ENCODE data around the gene SPPL2B.

Gene SPPL2B

DNA sequence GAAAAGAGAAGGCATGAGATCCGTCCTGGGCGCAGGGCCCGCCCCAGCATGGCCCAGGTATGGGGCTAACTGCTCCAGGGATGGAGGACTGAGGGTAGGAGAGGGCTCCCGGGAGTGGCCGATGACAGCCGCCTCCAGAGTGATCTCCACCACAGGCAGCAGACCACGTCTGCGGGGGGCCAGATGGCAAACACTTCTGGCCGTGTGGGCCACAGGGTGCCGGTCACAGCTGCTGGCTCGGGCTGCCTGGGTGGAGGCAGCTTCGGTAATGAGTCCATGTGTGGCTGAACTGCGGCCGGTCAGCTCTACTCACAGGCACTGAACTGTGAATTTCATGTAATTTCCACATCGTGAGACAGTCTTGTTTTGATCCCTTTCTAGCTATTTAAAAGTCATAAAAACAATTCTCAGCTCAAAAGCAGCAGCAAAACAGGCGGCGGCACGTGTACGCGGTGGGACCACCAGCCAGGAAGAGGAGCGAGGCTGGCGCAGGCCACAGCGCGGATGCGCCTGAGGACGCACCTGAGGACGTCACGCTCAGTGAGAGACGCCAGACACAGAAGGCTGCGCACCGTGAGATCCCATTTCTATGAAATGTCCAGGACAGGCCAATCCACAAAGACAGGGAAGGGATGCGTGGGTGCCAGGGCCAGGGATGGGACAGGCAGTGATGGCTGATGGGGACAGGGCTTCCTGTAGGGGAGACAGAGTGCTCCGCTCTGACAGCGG is 4.1 kb upstream of the SPPL2B start:
- no peak for DNase-seq

DNA sequence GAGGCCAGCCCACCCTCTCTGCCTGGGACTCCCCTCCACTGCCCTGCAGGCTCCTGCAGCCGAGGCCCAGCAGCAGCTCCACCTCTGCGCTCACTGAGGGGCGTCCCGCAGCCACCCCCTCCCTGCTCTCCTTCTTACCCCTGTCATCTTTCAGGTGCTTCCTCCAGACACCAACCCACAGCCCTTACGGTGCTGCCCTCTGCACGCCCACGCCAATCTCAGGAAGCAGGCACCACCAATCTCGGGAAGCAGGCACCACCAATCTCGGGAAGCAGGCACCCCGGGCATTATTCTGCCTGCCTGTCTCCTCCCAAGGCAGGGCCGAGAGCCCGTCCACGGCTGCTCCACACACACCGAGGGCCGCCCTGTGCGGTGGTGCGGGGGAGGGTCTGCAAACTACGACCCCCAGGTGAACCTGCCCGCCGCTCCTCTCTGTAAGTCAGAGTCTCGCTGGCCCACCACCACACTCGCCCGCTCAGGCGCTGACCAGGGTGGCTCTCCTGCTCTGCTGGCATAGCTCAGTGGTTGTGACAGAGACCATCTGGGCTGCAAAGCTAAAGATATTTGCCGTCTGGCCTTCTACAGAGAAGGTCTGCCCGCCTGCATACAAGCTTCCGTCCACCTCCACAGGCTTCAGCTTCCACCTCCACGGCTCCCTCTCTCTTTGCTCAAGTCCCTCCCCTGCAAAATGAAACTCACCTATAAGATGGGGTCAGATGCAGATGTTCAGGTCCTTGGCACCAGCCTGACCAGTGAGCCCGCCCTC is 3.0 kb upstream of the SPPL2B start:
- no peak for DNase-seq

DNA sequence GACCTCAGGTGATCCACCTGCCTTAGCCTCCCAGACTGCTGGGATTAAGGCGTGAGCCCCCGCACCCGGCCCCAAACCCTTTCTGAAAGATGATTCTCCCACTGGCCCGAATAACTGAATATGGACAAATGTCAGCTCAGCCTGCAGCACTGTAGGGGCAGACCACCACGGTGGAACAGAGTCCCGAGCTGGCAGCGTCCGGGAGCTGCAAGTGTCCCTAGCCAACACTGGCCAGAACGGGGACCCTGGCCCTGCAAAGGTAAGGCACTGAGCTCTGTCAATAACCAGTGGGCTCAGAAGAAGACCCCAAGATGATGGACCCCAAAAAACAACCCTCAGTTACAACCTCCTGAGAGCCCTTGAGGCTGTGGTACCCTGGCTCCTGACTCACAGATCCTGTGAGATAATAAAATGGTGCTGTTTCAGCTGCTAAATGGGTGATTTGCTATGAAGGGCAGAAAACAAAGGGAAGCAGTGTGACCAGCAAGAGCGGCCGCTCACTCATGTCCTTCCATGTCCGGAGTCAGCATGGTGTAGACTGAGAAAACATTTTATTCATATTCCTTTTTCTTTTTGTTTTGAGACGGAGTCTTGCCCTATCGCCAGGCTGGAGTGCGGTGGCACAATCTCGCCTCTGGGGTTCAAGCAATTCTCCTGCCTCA is 1.7 kb upstream of the SPPL2B start:
- DNase-seq, result no peak

DNA sequence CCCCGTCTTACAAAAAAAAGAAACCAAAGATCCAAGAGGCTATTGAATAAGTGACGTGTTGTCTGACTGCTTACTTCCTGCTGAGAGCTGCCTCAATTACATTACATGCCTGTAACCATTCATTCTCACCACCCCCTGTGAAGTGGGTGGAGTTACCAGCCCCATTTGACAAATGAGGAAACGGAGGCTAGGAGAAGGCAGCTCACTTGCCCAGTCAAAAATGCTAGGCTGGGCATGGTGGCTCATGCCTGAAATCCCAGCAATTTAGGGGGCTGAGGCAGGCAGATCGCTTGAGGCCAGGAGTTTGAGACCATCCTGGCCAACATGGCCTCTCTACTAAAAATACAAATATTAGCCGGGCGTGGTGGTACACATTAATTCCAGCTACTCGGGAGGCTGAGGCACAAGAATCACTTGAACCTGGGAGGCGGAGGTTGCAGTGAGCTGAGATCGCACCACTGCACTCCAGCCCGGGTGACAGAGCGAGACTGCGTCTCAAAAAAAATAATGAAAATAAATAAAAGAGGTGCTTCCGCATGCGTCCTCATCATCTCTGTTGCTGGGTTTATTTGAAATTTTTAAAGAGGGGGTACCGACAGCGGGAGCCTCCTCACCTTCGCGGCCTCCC is 597 bp upstream of the SPPL2B start:
- DNase-seq, result no peak

- no peak for DNase-seq
Observed at GRCh38 chr19:2329149-2329478, 630 bp downstream of the SPPL2B start.

- no peak for DNase-seq
Observed at GRCh38 chr19:2329501-2329916, 1.0 kb downstream of the SPPL2B start.

GRCh38 chr19:2330255-2330631 is 1.8 kb downstream of the SPPL2B start:
- no peak for DNase-seq

DNA sequence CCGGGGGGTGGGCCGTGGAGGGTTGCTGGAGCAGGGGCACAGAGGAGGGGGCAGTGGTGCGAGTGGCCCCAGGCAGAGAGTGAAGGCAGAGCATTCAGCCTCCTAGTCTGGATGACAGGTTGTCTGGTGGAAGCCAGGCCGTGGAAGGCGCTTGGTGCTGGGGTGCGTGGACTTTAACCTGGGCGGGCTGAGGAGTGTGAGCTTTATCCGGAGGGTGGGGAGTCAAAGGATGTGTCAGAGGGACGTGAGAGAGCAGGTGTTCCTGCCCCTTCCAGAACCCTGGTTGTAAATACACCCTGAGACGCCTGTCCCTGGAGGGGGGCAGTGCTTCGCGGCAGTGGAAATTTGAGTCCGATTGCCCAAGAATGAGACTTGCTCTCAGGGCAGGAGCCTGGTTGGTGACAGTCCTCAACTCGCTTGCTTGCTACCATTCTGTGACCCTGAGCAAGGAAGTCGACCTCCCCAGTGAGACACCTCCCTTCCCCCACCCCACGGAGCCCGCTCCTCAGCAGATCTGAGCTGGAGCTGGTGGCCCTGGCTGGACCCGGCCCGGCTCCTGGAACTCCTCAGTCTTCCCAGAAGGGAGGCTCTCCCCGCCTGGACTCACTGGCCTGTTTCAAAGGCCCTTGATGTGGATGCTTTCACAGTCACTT is 2.3 kb downstream of the SPPL2B start:
- DNase-seq, result no peak

GRCh38 chr19:2331601-2332246 is 3.2 kb downstream of the SPPL2B start:
- DNase-seq, result no peak

DNA sequence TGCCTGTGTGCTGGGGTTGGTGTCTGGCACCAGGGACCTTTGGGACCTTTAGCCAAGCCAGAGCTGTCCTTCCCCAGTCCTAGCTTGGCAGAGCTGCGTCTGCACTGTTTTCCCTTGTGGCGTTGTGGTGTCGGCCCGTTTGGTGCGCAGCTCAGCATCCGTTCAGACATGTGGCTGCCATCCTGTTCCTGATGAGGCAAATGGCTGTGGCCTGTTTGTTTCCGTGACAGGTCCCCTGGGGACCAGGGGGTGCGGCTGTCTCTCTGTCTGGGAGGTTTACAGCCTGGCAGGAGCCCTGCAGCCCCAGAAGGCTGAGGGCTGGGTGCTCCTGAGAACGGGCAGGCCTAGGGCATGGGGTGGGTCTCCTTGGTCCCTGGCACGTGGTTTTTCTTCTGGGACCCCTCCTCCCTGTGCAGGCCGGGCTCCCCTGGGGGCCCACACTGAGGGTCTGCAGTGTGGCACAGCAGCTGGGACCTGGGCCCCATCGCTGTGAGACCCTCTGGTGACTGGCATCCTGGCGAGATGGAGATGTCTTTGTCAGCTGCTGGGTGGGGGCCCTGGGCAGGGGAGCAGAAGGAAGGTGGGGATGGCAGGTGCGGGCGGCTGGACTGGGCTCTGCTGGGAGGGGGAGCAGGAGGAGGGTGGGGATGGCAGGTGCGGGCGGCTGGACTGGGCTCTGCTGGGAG is 4.0 kb downstream of the SPPL2B start:
- no peak for DNase-seq

GRCh38 chr19:2333027-2333806 is 4.7 kb downstream of the SPPL2B start:
- DNase-seq, result peak; percentile 63

GRCh38 chr19:2333807-2334211 is 5.3 kb downstream of the SPPL2B start:
- no peak for DNase-seq

DNA sequence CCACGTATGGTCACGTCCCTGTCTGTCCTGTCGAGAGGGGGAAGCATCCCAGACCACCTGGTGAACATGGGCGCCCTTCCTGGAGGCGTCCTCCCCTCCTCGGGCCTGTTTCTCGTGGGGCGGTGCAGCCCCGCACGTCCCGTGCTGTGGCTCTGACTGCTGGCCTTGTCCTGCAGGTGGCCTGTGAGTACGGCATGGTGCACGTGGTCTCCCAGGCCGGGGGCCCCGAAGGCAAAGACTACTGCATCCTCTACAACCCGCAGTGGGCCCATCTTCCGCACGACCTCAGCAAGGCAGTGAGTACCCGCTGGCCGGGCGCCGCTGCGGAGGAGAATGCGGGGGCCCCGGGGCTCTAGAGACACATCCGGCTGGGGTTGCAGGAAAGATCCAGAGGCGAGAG is 5.9 kb downstream of the SPPL2B start:
- DNase-seq, result no peak

DNA sequence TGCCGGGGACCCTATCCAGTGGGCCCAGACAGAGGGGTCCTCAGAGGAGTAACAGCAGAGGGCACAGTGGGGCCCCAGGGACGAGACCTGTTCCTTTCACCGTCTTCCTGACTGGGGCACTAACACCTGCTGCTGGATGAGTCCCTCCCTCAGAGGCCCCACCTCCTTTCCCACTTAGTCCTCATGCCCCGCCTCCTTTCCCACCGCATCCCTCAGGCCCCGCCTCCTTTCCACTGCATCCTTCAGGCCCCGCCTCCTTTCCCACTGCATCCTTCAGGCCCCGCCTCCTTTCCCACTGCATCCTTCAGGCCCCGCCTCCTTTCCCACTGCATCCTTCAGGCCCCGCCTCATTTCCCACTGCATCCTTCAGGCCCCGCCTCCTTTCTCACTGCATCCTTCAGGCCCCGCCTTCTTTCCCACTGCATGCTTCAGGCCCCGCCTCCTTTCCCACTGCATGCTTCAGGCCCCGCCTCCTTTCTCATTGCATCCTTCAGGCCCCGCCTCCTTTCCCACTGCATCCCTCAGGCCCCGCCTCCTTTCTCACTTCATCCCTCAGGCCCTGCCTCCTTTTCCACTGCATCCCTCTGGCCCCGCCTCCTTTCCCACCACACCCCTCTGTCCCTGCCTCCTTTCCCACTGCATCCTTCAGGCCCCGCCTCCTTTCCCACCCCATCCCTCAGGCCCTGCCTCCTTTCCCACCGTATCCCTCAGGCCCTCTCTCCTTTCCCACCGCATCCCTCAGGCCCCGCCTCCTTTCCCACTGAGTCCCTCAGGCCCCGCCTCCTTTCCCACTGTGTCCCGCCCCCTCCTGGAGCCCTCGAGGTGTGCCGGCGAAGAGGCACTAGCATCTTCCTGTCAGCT is 6.7 kb downstream of the SPPL2B start:
- no peak for DNase-seq

GRCh38 chr19:2335848-2336247 is 7.4 kb downstream of the SPPL2B start:
- no peak for DNase-seq

GRCh38 chr19:2336528-2337328 is 8.2 kb downstream of the SPPL2B start:
- DNase-seq, result no peak

DNA sequence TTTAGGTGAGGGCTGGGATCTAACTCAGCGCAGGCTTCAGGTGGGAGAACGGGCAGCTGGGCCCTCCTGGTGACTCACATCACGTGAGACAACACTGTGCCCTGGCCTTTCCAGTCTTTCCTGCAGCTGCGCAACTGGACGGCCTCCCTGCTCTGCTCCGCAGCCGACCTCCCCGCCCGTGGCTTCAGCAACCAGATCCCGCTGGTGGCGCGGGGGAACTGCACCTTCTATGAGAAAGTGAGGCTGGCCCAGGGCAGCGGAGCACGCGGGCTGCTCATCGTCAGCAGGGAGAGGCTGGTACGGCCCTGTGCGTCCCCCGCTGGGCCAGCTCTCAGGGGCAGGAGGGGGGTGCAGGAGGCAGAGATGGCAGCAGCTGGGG is 8.8 kb downstream of the SPPL2B start:
- DNase-seq, result peak; percentile 53

- no peak for DNase-seq
Observed at GRCh38 chr19:2338055-2338615, 9.7 kb downstream of the SPPL2B start.
